Caco-2 (cell line): ENCODE measurements around the gene CDKAL1. TPM values are rescaled to one million over a fixed set of nuclear protein-coding genes. Genes with fewer than 3 reads are reported as not detected.

ENCODE experiments used
- BruUV-seq: library from RNA; stranded (reverse); fragments of 400-500 nt; replicated peaks from 2 replicates; lab custom pipeline; 2021; lab: Mats Ljungman, UMichigan
- CTCF ChIA-PET: fragments of 300-600 bp; sonication (Branson Sonifier 250); formaldehyde crosslinking; loops from one replicate; lab custom pipeline; 2022; ENCODE audit warnings: antibody characterized with exemption; lab: Charles Lee
- POLR2A ChIA-PET: fragments of 300-600 bp; sonication (Branson Sonifier 250); formaldehyde crosslinking; loops from one replicate; lab custom pipeline; 2022; ENCODE audit warnings: antibody characterized with exemption; lab: Charles Lee
- DNase-seq, 2 experiments: peaks; one replicate each; pipeline versions ENCODE4 v3.0.0 to v3.0.0-alpha.2; 2020 to 2022
- H3K27me3 ChIP-seq: replicated peaks from 2 replicates; pipeline ENCODE4 v1.6.0; 2011; ENCODE audit warnings: low read length; ENCODE audit not compliant: control insufficient read depth, insufficient read depth
- H3K36me3 ChIP-seq: 2 replicates; pipeline ENCODE4 v1.5.1; 2011; ENCODE audit warnings: low read length; ENCODE audit not compliant: control insufficient read depth, insufficient read depth
- H3K4me1 ChIP-seq: fragments of 250-450 bp; sonication (Bioruptor Pico); 2 replicates; pipeline ENCODE4 v1.5.1; 2020; ENCODE audit warnings: mild to moderate bottlenecking
- H3K4me3 ChIP-seq: 2 replicates; pipeline ENCODE4 v1.5.1; 2011; ENCODE audit warnings: low read depth, mild to moderate bottlenecking, control low read depth, low read length
- H3K9me3 ChIP-seq: fragments of 250-450 bp; sonication (Bioruptor Pico); 2 replicates; pipeline ENCODE4 v1.5.1; 2020; ENCODE audit warnings: mild to moderate bottlenecking, moderate library complexity
- H3K27ac Mint-ChIP-seq: one replicate; pipeline ENCODE4 v1.8.0; 2022; ENCODE audit warnings: mixed read lengths; ENCODE audit not compliant: unreplicated experiment
- H3K27me3 Mint-ChIP-seq: one replicate; pipeline ENCODE4 v1.8.0; 2022; ENCODE audit warnings: mixed read lengths; ENCODE audit not compliant: insufficient read depth, unreplicated experiment
- H3K36me3 Mint-ChIP-seq: one replicate; pipeline ENCODE4 v1.8.0; 2022; ENCODE audit warnings: mild to moderate bottlenecking, mixed read lengths; ENCODE audit not compliant: insufficient read depth, unreplicated experiment
- H3K4me1 Mint-ChIP-seq: one replicate; pipeline ENCODE4 v1.8.0; 2022; ENCODE audit warnings: low read depth, mixed read lengths; ENCODE audit not compliant: unreplicated experiment
- H3K4me3 Mint-ChIP-seq: one replicate; pipeline ENCODE4 v1.8.0; 2022; ENCODE audit warnings: mild to moderate bottlenecking, moderate library complexity, mixed read lengths; ENCODE audit not compliant: unreplicated experiment
- H3K9me3 Mint-ChIP-seq: one replicate; pipeline ENCODE4 v1.8.0; 2022; ENCODE audit warnings: mixed read lengths; ENCODE audit not compliant: unreplicated experiment
- CTCF ChIP-seq, 2 experiments: fragments of 200-600 bp in 1 of 2; IDR thresholded peaks; 1 replicate in 1 of 2; 2 replicates in 1 of 2; pipeline versions ENCODE4 v1.5.1 to v1.8.0; 2011 to 2022; ENCODE audit warnings: antibody characterized with exemption in 1 of 2, control low read depth in 1 of 2, inconsistent platforms in 1 of 2, low read depth in 1 of 2, low read length in 1 of 2, mild to moderate bottlenecking in 1 of 2, moderate library complexity in 1 of 2; ENCODE audit not compliant: insufficient read depth in 1 of 2, severe bottlenecking in 1 of 2, unreplicated experiment in 1 of 2
- intact Hi-C: fragments of 100-400 bp; cut with micrococcal nuclease; formaldehyde crosslinking; loops from one replicate; pipeline ENCODE4 v1.10.0; 2022; ENCODE audit not compliant: unreplicated experiment
- total RNA-seq: library from RNA; stranded (reverse); gene quantifications from 2 replicates; pipeline ENCODE4 v1.2.3, GENCODE V29; 2022

The CDKAL1 gene
- total RNA-seq, 1 experiment from 2014 or later = 18.7 TPM

- intact Hi-C loops = no loop called here
- ChIA-PET POLR2A (no interaction called here), CTCF (no interaction called here)
- Mint-ChIP-seq H3K36me3 (no peaks in the 10 kb centered on the region), H3K9me3 (no peaks in the 10 kb centered on the region), H3K4me3 (no peak overlapping the region), H3K27me3 (no peaks in the 10 kb centered on the region), H3K4me1 (peaks cover 6% of the 10 kb centered on the region), H3K27ac (no peak overlapping the region)
- H3K4me1 ChIP-seq = no peaks in the 10 kb centered on the region
- H3K36me3 ChIP-seq = no peaks in the 10 kb centered on the region
- H3K4me3 ChIP-seq = no peak overlapping the region
- no peaks in the 10 kb centered on the region for H3K9me3 ChIP-seq
- no TSS peak for BruUV-seq
- DNase-seq = no peak
- no peak for TF ChIP-seq CTCF (IDR thresholded peaks at IDR 0.05; ENCODE audit: insufficient read depth in 1 of 2, low read depth in 1 of 2, low read length in 1 of 2, severe bottlenecking in 1 of 2, unreplicated experiment in 1 of 2)
- H3K27me3 ChIP-seq = no peaks in the 10 kb centered on the region
Measured at GRCh38 chr6:21161707-21162106, 627.5 kb downstream of the CDKAL1 start.

- H3K36me3 Mint-ChIP-seq = no peaks in the 10 kb centered on the region
- Histone ChIP-seq H3K36me3 (no peaks in the 10 kb centered on the region), H3K4me1 (no peaks in the 10 kb centered on the region), H3K4me3 (no peak overlapping the region), H3K9me3 (no peaks in the 10 kb centered on the region), H3K27me3 (no peaks in the 10 kb centered on the region)
- intact Hi-C loops = no loop called here
- TF ChIP-seq CTCF (IDR thresholded peaks at IDR 0.05; ENCODE audit: insufficient read depth in 1 of 2, low read depth in 1 of 2, low read length in 1 of 2, severe bottlenecking in 1 of 2, unreplicated experiment in 1 of 2) = no peak
- CTCF ChIA-PET = no interaction called here
- H3K27ac Mint-ChIP-seq = no peak overlapping the region
- no peak overlapping the region for H3K4me3 Mint-ChIP-seq
- H3K27me3 Mint-ChIP-seq = no peaks in the 10 kb centered on the region
- H3K4me1 Mint-ChIP-seq = peaks cover 6% of the 10 kb centered on the region
- DNase-seq = no peak
- BruUV-seq = no TSS peak
- H3K9me3 Mint-ChIP-seq = no peaks in the 10 kb centered on the region
- POLR2A ChIA-PET = no interaction called here
Measured at GRCh38 chr6:21163110-21163837, 629.0 kb downstream of the CDKAL1 start.

GRCh38 chr6:21163838-21164180 lies 629.6 kb downstream of the CDKAL1 start:
- BruUV-seq = no TSS peak
- no peaks in the 10 kb centered on the region for H3K36me3 ChIP-seq
- ChIA-PET POLR2A (no interaction called here), CTCF (no interaction called here)
- DNase-seq = no peak
- H3K4me1 Mint-ChIP-seq = peaks cover 6% of the 10 kb centered on the region
- no peak for TF ChIP-seq CTCF (IDR thresholded peaks at IDR 0.05; ENCODE audit: insufficient read depth in 1 of 2, low read depth in 1 of 2, low read length in 1 of 2, severe bottlenecking in 1 of 2, unreplicated experiment in 1 of 2)
- H3K4me1 ChIP-seq = no peaks in the 10 kb centered on the region
- H3K9me3 Mint-ChIP-seq = no peaks in the 10 kb centered on the region
- no peak overlapping the region for H3K27ac Mint-ChIP-seq
- H3K4me3 Mint-ChIP-seq = no peak overlapping the region
- H3K27me3 ChIP-seq = no peaks in the 10 kb centered on the region
- H3K27me3 Mint-ChIP-seq = no peaks in the 10 kb centered on the region
- no peaks in the 10 kb centered on the region for H3K9me3 ChIP-seq
- H3K36me3 Mint-ChIP-seq = no peaks in the 10 kb centered on the region
- H3K4me3 ChIP-seq = no peak overlapping the region
- intact Hi-C loops = no loop called here
